ENCODE results near the gene CSAD.
A peak's percentile ranks its signal among the peaks of the same experiment; 100 is the strongest.
"Not testable (repeated sequence)": the region's sequence is repeated elsewhere in the genome, so short reads cannot be mapped to it uniquely, and the experiment has no call there.

The CSAD gene

DNA sequence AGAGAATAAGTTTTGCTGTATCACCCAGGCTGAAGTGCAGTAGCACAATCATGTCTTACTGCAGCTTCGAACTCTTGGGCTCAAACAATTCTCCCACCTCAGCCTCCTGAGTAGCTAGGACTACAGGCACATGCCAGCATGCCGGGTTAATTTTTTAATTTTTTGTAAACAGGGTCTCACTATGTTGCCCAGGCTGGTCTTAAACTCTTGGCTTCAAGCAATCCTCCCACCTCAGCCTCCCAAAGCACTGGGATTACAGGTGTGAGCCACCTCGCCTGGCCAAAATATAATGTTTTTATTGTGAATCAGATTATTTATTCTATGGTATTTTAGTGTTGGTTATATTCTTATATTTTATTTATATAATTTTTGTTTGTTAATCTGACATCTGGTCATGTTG, 4.0 kb downstream of the CSAD start:
- no peak for DNase-seq

DNA sequence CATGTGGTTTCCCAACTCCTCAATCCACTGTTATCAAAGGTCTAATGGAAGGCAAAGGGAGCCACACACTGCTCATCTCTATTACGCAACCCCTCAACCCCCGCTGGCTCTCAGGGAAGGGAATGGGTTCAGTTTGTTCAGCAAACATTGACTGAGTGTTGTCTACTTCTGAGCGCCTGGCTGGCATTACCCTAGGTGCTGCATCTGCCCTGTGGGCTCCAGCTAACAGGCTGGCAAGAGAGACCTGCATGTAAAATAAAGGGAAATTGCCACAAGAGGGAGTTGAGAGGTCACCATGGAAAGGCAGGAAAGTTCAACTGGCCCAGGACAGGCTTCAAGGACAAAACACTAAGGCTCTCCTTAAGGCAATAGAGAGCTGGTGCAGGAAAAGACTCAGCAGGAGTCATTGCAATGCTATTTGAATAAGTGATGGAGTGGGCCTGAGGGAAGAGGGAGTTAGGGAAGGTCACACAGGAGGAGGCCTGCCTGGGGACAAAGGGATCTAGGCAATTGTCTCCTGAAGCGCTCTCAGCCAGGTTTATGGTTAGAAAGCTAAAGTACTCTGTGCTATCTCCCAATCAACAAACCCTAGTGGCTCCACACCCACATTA, 5.7 kb downstream of the CSAD start:
- no peak for DNase-seq

DNA sequence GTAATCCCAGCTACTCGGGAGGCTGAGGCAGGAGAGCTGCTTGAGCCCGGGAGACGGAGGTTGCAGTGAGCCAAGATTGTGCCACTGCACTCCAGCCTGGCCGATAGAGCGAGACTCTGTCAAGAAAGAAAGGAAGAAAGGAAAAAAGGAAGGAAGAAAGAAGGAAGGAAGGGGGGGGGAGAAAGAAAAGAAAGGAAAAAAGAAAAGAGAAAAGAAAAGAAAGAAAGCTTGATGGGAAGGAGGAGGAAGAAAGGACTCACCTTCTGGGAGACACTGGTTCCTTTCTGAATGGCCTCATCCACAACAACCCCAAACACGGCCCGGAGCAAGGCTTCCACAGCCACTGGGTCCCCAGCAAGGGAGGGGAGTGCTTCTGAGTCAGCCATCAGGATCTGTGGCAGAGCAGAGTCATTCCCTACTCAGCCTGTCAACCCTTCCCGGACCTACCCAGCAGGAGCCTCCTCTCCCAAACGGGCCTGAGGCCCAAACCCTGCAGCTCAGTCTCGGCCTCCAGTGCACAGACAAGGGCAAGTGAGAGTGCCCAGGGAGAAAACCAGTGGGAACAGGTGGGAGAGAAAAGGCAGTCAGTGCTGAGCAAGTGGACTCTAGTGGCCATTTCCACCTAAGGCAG, 7.5 kb downstream of the CSAD start:
- DNase-seq = no peak

DNA sequence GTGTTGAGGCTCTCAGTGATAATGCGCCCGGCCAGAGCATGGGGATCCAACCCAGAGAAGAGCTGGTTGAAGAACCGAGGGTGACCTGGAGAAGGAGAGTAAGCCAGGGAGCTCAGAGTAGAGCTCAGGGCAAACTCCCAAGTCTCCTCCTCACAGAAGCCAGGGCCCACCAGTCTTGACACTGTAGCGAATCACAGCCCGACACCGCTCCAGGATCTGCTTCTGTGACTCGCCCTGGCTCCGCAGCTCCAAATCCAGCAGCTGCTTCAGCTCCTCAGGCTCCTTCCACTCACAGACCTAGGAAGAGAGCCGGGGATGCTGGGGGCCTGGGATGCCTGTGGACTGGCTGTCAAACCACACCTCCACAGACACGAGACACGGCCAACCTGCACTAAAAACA, 8.4 kb downstream of the CSAD start:
- no peak for DNase-seq

DNA sequence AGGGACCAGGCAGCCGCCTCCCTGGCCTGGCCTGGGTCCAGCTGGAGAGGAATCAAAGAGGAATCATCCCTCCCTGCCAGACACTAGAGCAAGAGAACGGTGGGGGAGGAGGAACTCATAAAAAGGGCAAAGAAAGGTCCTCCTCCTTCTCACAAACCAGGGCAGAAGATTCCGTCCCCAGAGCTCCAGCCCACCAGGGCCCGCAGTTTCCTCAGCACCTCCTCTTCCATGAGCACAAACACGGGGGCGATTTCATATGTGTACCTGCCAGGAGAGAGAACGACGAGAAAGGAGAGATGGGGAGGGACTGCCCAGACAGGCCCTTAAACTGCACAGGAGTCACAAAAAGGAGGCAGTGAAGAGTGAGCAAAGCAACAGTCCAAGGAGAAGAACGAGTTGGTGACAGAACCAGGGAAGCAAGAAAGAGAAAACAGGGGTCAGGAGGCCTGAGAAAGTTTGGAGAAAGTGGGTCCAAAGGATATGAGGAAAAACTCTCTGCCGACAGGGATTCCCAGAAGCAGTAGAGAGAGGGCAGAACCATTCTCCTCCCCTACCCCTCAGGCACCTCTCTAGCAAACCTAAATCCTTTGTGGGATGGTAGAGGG, 8.9 kb downstream of the CSAD start:
- no peak for DNase-seq

DNA sequence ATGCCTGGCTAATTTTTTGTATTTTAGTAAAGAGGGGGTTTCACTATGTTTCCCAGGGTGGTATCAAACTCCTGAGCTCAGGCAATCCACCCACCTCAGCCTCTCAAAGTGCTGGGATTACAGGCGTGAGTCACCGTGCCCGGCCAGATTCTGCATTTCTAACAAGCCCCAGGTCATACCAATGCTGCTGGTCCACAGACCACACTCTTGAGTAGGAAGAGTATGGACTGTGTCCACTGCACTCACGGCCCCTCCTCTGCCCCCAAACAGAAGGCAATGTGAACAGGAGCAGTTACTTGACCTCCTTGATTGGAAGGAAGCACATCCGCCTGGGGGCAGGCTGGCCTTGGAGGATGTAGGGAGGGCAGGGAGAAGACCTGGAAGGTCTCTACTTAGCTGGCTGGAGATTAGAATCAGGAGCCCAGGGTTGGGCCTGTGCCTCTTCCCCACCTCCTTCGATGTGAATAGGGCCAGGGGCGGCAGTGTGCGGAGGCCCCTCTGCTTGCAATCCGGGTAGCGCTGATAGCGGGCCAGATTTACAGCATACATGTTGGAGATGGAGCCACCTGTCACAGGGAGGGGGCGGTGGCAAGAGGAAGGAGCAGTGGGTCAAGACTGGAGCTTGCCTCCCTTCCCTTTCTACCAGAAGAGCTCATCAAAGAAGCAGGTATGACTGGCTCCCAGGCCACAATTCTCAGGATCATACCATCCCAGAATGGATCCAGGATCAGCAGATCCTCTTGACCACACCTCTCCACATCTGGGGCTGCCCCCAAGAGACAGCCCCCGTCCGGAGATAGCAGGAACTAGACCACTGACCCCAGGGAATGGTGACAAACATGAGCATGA, 9.6 kb downstream of the CSAD start:
- no peak for DNase-seq

DNA sequence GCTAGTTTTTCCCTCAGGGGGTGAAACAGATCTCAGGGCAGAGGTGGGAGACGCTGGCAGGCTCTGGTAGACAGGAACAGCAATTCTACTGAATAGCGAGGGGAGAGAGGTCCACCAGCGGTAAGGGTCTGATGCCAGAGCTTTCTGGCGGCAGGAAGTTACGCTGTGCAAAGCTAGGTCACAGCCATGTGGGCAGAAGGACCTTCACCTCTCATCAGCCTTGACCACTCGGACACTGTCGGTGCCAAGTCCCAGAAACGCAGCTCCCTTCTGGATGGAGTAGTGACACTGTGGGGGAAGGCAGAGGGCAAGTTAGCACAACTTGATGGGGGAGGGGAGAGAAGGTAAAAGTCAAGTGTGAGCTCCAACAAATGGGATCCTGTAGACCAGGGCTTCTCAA, 10.5 kb downstream of the CSAD start:
- no peak for DNase-seq

DNA sequence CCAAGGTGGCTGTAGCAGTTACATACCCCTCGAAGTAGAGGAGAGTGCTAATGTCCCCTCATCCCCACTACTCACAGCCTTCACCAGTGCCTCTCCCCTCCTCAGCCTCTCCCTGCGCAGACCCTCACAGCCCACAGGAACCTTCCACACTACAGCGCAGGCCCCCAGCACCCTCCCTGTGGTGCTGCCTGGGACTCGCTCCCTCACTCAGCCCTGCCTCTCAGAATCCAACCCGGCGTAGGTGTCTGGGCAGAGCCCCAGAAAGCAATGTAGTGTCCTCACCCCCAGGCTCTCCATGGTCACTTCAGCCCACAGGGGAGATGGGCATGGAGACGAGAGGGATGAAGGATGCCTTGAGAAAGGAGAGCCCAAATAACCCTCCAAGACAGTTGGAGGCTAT, 11.1 kb downstream of the CSAD start:
- no peak for DNase-seq

DNA sequence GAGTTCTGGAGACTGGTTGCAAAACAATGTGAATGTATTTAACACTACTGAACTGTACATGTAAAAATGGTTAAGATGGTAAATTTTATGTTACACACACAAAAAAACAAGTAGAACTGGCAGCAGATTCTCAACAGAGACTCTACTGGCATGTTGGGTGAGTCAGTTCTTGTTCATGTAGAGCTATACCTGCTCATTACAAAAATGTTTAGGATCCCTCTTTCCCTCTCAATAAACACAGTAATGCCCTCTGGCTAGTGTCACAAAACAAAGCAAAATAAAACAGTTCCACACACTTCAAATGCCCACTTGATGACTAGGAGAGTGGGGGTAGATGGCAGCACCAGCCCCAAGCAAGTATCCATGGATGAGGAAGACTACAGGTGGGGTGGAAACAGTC, 13.9 kb downstream of the CSAD start:
- no peak for DNase-seq

DNA sequence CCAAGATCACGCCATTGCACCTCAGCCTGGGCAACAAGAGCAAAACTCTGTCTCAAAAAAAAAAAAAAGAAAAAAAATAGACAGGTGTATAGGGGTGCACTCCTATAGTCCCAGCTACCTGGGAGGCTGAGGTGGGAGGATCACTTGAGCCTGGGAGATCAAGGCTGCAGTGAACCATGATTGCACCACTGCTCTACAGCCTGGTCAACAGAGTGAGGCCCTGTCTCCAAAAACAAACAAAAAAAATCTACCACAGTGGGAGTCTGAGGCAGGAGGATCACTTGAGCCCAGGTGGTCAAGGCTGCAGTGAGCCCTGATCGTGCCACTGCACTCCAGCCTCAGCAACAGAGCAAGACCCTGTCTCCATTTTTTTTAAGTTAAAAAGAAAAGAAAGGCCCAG, 17.7 kb downstream of the CSAD start:
- DNase-seq = not testable (repeated sequence)

DNA sequence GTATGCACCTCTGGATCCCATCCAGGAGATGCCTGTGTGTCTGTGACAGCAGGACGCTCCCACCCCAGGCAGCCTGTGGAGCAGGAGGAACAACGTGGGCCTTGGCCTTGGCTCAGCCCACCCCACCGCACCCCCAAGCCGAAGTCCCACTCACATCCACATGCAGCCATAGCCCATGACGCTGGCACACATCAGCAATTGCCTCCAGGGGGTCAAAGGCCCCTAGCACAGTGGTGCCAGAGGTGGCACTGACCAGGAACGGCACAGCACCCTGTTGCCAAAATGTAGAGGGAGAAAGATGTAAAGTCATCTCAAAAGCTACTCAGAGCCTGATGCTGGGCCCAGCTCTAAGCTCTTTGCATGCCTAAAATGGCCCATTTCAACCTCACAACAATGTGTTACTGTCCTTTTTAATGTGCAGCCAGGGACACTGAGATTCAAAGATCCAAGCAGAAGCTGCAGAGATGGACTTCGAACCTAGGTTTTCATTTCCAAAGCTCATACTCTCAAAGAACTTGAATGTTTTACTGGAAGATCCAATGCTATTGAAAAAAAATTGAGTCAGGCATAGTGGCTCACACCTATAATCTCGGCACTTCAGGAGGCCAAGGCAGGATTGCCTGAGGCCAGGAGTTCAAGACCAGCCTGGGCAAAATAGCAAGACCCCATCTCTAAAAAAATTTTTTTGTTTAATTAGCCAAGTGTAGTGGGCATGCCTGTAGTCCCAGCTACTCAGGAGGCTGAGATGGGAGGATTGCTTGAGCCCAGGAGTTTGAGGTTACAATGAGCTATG, 19.4 kb downstream of the CSAD start:
- DNase-seq = no peak

DNA sequence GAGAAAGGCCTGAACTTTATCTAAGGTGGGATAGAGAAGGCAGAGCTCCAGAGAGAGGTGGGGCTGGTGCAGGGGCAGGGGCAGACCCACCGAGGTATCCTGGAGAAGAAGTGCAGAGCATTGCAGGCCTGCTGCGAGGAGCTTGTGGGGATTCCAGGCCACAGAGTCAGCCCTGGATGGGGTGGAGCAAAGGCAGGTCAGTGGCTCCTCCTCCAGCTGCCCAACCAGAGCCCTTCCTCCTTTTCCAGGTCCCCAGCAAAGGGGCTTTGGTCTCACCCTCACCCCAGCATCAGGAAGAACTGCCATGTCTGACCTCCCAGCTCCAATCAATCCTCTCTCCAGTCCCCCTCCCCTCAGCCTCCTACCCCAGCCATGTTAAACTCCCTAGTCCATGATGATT, 20.1 kb downstream of the CSAD start:
- DNase-seq = no peak

DNA sequence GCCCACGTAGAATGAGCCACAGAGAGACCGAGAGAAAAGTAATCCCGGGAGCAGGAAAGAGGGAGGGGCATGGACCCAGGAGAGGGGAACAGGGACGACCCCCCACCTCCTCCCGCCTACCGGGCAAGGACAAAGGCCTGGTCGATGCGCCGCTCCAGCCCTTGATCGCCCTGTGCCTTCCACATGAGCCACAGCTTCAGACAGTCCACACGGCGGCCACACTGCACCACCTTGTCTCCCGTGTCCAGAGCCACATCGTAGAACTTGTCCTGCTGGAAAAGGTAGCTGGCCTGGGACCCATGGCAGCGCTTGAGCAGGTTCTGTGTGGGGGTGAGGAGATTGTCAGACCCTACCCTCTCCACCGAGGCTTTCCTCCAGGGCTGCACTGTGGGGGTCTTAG, 20.7 kb downstream of the CSAD start:
- DNase-seq = no peak

DNA sequence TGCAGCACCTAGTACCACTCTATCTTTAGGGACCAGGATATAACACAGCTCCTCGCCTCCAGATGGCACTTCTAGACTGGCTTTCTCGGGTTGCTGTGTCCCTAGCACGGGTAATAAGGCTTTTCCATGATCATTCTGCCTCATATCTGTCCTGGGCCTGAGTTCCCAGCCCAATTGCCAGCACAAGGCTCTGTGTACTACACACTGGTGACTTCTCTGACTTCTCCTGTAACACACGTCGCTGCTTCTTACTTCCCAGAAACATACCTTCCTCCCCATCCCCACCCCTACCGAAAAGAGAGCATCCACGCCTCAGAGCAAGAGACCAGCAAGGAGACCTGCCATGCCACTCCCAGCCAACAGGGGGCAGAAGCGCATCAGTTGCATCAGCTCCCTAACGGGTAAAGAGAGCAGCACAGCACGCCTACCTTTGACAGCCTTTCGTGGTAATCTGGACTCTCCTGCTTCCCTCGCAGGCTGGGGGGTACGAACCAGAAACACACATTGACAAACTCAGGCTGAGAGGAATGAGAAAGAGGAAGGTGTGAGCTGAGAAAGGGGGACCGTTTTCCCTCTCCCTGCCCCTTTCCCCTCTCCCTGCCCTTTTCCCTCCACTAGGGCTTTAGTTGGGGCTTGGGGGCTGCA, 21.4 kb downstream of the CSAD start:
- peak; percentile 90 for DNase-seq

DNA sequence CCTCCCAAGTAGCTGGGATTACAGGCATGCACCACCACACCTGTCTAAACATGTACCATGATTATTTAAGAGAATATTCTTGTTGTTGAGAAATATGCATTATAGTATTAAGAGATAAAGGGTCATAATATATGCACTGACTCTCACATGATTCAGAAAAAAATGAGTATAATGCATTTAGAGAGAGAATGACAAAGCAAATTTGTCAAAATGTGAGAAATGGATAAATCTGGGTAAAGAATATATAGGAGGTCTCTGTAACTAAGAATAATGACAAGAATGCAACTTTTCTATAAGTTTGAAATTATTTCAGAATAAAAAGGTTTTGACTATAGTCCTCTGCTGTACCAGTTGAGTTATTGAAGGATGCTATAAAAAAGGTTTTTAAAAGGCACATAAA, 28.3 kb downstream of the CSAD start:
- no peak for DNase-seq

DNA sequence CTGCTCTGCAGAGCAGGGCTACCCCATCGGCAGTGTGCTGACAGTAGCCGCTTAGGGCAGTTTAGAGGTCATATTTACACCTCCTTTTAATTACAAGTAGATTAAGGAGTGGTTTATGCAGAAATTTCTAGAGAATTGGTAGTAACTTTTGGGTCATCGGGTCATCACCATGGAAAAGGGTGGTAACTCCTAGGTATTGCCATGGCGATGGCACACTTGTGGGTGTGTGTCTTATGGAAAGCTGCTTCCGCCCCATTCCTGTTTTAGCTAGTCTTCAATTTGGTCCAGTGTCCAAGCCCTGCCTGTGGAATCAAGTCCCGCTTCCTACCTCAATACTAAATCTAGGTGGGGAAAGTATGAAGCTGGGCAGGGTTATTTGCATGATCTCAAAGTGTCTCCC, 29.7 kb downstream of the CSAD start:
- no peak for DNase-seq

DNA sequence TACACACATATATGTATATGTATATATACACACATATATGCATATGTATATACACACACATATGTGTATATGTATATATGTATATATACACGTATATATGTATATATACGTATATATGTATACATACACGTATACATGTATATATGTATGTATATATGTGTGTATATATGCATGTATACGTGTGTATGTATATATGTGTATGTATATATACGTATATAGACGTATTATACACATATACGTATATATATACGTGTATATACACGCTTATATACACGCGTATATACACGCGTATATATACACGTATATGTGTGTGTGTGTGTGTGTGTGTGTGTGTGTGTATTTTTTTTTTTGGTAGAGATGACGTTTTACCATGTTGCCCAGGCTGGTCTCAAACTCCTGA, 33.1 kb downstream of the CSAD start:
- no peak for DNase-seq

DNA sequence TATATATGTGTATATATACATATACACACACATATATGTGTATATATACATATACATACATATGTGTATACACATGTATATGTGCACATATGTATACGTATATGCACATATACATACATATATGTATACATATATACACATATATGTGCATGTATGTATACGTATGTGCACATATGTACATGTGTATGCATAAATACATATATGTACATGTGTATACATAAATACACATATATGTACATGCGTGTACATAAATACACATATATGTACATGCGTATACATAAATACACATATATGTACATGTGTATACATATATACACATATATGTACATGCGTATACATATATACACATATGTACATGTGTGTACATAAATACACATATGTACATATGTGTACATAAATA, 33.5 kb downstream of the CSAD start:
- DNase-seq = no peak

DNA sequence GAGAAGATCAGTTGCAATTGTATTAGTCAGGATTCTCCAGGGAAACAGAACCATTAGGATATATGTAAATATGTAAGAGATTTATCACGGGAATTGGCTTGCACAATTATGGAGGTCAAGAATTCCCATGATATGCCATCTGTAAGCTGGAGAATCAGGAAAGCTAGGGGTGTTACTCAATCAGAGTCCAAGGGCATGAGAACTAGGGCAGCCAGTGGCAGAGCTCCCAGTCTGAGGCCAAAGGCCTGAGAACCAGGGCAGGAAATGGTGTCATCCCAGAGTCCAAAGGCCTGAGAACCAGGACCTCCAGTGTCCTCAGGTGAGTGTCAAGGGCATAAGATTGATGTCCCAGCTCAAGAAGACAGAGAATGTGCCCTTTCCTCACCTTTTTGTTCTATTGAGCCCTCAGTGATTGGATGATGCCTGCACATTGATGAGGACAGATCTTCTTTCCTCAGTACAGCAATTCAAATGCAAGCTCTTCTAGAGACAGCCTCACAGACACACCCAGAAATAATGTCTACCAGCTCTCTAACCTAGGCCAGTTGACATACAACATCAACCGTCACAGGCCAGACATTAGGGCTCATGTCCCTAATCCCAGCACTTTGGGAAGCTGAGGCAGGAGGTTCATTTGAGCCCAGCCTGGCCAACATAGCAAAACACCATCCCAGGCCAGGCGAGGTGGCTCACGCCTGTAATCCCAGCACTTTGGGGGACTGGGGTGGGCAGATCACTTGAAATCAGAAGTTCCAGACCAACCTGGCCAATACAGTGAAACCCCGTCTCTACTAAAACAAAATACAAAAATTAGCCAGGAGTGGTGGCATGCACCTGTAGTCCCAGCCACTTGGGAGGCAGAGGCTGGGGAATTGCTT, 35.1 kb downstream of the CSAD start:
- no peak for DNase-seq

DNA sequence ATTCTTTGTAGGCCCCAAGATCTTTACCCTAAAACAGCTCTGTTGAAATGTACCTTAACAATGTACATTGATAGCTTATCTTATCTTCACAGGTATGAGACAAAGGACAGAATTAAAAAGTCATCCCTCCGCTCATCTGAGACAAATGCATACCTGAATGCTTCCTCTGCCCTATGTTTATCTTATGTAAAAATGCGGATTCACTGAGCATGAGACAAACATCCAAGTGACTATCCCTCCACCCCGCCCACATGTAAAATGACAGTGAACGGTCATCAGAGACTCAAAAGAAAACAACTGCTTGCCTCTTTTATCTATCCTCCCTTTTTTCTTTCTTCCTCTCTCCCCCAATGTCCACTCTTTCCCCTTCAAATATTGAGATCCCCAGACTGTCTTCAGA, 37.4 kb downstream of the CSAD start:
- no peak for DNase-seq

DNA sequence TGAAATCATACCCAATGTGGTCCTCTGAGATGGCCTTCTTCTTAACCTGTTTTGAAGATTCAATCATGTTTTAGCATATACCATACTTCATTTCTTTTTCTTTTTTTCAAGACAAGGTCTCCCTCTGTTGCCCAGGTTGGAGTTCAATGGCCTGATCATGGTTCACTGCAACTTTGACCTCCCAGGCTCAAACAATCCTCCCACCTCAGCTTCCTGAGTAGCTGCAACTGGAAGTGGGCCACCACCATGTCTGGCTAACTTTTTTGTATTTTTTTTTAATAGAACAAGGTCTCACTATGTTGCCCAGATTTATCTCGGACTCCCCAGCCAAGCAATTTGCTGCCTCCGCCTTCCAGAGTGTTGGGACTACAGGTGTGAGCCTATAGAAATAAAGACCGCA, 47.0 kb downstream of the CSAD start:
- no peak for DNase-seq

DNA sequence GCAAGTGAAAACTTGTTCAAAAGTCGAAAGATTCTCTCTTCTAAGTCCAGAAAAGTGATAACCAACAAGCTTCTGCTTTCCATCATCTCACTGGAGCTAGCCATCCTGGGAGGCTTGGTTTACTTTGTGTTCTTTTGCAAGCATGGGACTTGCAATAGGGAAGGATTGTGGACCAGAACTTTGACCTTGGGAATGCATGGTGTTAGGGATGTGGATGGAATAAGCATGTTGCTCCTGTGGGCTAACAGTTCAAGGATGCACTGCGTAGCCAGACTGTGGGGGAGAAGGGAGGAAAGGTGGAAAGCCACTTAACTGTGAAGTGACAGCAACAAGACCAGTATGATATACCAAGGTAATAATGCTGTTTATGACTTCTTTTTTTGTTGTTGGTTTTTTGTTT, 48.9 kb downstream of the CSAD start:
- DNase-seq = no peak

All from stimulated activated CD4-positive, alpha-beta T cell treated with anti-CD3 and anti-CD28 coated beads, Interleukin-4, amount 100 ng/mL, for 1 hour (primary cell).